HG03442 (cell line): Measurements from ENCODE around the gene AVP.

Source experiments
- ATAC-seq: cut with Tn5 transposase; IDR thresholded peaks from one replicate; pipeline ENCODE4 v1.9.1; 2021; ENCODE audit warnings: mild to moderate bottlenecking, moderate library complexity; ENCODE audit not compliant: unreplicated experiment

The AVP gene

DNA sequence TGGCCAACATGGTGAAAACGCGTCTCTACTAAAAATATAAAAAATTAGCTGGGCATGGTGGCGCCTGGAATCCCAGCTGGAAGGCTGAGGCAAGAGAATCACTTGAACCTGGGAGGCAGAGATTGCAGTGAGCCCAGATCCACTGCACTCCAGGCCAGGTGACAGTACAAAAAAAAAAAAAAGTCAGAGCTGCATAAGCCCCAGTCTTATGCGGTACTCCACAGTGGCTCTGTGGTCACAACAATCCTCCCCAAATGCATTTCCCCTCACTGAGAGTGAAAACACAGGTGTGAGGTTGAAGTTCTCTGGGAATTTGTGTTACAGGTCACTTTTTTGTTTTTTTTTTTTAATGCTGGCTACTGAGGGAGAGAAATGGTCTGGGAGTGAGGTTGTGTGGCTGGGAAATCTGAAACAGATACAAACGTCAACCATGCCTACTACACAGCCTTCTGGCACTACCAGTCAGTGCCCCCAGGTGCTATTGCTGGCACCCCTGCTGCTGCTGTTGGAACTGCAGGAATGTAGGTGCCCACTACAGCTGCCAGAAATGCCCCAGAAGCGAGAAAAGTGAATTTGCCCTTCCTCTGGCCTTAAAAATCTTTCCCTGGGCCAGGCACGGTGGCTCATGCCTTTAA, 33.0 kb downstream of the AVP start:
- ATAC-seq, result no peak

DNA sequence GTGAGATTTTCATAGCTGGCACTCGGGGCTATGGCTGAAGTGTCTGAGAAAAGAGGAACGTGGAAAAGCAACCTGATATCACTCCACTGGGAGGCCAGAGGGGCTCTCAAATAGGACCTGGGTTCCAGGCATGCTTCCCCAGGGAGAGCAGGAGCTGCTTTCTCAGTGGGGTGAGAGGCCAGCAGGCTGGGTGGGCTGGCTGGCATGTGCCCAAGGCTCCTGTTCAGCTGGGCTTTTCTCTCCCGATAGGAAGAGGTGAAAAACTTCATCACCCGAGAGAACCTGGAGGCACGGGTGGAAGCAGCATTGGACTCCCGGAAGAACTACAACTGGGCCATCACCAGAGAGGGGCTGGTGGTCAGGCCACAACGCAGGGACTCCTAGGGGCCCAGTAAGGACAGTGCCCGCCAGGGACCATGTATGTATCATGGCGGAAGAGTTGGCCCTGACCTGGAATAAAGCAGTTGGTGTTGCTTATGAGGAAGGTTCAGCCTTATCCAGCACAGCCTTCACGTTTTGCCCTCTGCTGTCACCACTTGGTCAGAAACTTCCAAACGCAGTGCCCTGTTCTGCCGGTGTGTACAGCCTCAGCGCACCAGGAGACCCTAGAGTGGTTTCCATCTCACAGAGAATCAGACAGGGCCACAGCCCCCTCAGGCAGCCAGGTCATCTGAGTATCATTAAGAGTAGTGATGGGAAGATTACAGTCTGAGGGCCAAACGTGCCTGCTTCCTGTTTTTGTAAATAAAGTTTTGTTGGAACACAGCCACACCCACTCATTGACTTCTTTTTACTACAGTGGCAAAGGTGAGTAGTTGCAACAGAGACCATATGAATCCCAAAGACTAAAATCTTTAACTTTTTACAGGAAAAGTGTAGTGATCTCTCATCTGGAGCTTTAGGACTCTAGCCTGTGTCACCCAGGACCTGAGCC, 36.8 kb downstream of the AVP start:
- ATAC-seq, result no peak

DNA sequence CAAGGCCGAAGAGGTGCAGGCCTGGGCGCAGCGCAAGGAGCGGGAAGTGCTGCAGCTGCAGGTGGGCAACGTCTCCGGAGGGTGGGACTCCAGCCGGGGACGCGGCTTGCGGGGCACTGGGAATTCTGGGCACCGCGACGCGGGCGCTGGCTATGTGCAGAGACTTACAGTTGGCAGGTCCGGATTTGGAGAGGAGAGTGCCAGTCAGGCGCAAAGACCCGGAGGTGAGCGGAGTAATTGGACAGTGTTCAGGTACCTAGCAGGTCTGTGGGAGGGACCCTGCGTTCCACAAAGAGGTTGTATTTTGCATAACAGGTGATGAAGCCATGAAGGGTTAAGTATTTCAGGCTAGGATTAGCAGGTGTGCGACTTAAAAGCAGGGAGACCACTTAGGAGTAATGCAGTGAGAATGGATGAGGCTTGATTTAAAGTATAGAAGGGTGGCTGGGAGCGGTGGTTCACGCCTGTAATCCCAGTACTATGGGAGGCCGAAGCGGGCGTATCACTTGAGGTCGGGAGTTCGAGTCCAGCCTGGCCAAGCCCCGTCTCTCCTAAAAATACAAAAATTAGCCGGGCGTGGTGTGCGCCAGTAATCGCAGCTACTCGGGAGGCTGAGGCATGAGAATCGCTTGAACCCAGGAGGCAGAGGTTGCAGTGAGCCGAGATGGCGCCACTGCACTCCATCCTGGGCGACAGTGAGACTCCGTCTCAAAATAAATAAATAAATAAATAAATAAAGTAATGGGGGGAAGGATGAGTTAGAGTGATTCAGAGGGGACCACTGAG, 37.7 kb downstream of the AVP start:
- no peak for ATAC-seq

DNA sequence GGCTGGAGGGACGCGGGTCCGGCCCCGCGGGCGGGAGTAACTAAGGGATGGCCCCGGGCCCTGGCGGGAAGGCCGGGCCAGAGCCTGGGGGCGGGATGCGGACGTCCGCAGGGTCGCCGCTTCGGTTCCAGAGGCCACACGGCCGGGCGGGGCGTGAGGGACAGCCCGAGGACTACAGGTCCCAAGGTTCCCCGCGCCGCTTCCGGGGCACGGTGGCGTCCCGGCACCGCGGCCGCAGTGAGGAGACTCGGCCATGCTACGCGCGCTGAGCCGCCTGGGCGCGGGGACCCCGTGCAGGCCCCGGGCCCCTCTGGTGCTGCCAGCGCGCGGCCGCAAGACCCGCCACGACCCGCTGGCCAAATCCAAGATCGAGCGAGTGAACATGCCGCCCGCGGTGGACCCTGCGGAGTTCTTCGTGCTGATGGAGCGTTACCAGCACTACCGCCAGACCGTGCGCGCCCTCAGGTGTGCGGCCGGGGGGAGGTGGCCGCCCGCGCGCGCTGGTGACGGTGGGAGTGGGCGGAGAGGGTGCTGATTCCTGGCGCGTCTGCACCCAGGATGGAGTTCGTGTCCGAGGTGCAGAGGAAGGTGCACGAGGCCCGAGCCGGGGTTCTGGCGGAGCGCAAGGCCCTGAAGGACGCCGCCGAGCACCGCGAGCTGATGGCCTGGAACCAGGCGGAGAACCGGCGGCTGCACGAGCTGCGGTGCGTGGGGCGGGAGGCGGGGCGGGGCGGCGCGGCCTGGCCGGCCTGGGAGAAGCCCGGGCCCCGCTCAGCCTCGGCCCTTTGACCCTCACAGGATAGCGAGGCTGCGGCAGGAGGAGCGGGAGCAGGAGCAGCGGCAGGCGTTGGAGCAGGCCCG, 38.5 kb downstream of the AVP start, which contains the start of gene MRPS26:
Gene MRPS26 (plus strand): TSS at position 237 of the 861 bp plus-strand sequence. CDS start 17 bp downstream, at position 254.
- peak; percentile 85 for ATAC-seq

DNA sequence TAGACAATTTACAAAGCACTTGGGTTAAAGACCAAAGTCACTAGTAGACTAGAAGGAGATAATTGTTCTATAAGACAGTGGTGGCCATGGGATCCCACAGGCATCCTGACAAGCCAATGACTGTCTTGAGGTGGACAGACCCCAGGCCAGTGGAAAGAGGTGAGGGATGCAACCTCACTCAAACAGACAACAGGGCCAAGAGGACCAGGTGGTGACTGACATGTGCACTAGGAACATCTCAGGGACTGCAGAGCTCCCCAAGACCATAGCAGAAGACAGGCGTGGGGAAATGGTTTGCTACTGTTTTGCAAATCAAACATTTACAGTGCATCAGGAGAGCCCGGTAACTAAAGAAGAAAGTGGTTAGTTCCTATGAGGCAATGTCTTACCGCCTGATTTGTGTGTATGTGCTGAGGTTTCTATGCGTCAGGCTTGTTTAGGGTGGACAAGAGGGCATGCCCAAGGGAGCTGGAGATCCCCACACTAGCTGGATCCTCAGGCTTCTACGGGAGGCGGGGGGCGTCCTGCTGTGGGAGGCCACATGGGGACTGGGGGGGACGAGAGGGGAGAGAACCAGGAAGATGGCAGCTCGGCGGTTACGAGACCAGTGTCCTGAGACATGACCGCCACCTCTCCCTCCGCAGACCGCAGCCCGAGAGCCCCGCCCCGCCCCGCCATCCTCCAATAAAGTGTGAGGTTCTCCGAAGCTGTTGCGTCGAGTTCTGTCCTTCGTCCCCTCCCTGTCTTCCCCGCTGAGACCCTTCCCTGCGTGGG, 39.3 kb downstream of the AVP start:
- ATAC-seq, result peak; percentile 32

DNA sequence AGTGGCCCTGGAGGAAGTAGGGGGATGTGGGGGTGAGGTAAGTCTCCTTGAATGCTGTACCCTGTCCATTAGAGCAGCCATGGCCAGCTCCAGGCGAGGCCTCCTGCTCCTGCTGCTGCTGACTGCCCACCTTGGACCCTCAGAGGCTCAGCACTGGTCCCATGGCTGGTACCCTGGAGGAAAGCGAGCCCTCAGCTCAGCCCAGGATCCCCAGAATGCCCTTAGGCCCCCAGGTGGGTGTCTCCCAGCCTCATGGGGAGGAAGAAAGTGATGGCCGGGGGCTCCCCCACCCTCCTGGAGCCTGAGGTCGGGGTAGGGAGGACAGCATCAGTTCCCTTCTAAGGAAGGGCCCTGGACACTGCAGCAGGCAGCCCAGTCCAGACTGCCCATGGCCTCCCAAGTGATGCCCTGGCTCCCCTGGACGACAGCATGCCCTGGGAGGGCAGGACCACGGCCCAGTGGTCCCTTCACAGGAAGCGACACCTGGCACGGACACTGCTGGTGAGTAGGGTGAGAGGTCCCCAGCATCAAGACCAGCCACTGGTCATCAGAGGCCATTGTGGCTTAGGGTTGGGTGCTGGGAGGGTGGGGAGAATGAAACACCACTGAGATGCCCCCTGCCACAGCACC, 40.1 kb downstream of the AVP start:
- ATAC-seq, result no peak

DNA sequence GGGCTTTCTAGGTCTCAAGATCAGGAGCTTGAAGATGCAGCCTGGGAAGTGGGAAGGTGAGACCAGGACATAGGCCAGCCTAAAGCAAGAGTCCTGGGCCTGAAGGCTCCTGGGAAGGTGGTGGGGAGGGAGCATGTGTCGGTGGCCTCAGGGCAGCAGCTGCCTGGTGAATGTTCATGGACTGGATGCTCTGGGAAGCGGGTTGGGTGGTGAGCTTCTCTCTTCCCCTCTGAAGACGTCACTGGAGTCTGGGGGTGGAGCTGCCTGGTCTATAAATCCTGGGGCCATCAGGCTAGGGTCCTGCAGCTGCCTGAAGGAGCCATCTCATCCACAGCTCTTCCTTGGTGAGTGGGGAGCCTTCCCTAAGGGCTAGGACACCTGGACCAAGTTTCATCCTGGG, 41.2 kb downstream of the AVP start, which contains the start of gene GNRH2:
Gene GNRH2 (plus strand): TSS at position 301 of the 400 bp plus-strand sequence. CDS start 793 bp downstream, outside the sequence.
- no peak for ATAC-seq

DNA sequence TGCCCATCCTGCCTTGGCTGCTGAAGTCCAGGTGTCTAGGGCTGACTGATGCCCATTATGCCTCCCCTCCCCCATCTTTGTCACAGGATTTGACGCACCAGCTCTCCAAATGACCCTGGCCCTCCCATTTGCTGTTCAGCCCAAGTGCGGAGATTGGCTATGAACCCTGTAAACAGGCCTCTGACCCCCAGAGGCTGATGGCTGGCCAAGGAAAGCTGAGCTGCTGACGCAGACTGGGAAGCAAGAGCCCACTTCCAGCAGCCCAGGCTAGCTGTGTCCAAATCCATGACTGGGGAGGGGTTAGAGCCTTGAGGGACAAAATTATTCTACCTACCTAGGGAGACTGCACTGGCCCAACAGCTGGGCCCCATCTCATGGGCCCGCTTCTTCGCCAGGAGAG, 41.9 kb downstream of the AVP start:
- ATAC-seq, result no peak

DNA sequence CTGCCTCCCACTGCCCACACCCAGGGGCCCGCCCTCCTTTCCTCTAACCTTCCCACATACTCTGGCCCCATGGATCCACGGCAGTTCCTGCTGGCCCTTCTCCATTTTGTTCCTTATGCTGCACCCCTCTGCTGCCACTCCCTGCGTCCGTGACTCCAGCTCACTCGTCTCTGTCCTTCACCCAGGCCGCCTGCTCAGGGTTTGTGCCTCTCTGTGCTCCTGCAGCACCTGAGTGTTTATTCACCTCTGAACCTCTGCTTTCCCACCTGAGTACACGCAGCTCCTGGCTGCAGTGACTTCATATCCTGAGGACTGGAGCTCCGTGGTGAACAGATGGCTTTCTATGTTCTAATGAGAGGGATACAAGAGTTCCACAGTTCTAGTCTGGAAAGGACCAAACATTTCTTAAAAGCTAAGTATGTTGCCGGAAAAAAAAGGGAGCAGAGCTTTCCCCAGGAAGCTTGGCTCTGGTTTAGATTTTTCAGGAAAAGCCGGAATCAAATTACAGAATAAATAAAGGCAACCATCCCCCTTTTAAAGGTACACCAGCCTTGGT, 42.6 kb downstream of the AVP start:
- no peak for ATAC-seq

DNA sequence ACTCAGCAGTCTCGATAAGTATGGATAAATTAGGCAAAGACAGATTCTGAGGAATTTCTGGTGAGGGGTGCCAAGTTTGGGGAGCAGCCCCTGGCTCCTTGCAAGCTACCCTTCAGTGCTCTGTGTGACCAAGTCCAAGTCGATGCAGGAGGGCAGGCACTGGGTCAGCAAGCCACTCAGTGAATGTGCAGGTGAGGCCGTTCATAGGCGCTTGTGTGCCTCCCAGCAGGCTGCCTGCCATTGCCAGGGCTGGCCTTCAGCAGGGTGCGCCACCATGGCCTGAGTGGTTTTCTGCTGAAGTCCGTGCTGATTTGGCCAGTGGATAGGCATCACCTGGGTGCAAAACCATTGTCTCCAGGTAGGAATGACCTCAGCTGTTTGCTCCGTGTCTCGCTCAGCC, 44.4 kb downstream of the AVP start:
- ATAC-seq, result no peak

DNA sequence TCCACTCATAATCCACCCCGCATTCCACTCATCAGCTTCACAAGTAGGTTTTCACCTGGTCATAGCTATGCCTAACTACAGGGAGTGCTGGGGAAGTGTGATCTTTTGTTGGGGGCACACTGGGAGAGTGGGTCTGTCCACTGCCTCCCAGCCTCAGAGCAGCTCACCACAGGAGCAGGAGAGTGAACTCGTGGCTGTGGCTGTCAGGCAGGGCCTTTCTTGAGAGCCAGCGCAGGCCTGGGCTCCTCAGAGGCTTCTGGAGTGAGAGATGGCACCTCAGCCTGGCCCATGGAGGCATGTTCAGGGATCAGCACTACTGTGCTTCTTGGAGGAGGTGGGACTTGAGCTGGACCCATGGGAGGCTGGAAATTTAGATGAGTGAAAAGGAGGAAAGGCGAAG, 45.1 kb downstream of the AVP start:
- ATAC-seq, result no peak

DNA sequence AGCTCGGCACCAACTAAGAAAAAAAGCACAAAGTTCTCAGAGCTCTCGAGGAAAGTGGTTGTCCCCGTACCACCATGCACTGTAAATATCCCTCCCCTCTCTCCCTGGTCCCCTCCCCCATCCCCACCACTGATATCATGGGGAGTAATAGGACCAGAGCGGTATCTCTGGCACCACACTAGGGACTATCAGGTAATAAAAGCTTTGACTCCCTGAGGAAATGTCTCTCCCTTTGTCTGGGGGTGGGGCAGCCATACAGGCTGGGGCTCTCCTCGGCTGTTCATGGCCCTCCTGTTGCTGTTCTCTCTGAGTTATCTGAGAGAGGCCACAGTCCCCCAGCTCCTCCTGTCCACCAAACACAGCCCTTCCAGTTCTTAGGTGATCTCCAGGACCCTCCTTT, 46.1 kb downstream of the AVP start:
- ATAC-seq, result no peak

DNA sequence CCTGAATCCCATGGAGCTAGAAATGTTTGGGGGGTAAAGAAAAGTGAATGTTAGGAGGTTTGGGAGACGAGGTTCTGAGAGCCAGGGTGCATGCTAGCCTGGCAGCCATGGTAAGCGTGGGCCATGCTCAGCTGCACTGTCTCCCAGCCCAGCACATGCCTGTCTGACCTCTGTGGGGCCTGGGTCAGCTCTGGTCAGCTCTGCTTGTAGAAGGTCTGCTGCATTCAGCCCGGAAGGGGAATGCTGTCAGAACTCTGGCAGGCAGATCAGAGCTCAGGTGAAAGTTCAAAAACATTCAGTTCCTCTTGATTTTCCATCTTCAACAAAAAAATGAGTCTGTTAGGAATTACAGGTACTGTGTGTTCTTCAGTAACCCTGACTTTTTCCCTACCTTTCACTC, 46.9 kb downstream of the AVP start:
- no peak for ATAC-seq

DNA sequence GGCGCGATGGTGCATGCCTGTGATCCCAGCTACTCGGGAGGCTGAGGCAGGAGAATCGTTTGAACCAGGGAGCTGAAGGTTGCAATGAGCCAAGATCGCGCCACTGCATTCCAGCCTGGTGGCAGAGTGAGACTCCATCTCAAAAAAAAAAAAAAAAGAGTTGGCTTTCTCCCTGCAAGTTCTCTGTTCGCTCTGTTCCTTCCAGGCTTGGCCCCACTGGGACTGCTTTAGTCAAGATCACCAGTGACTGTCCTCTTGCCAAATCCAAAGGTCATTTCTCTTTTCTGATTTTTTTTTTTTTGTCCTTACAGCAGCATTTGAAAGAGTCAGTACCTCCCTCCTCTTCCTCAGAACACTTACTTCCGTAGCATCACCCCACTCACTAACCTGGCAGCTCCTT, 51.9 kb downstream of the AVP start:
- ATAC-seq, result no peak
